AG04450 (cell line): Measurements from ENCODE around the gene EPSTI1. TPM values are rescaled to one million over a fixed set of nuclear protein-coding genes. Genes with fewer than 3 reads are reported as not detected.

ENCODE experiments used
- CTCF ChIA-PET: fragments of 300-600, 350-600 bp; formaldehyde crosslinking; extraction: SDS; loops from one replicate; lab custom pipeline; 2022; ENCODE audit warnings: antibody characterized with exemption, inconsistent platforms; lab: Charles Lee
- POLR2A ChIA-PET: fragments of 350-600 bp; formaldehyde crosslinking; extraction: SDS; loops from one replicate; lab custom pipeline; 2021; ENCODE audit warnings: antibody characterized with exemption, inconsistent platforms; lab: Yijun Ruan, JAX
- DNase-seq: peaks from one replicate; pipeline ENCODE4 v3.0.0-alpha.2; 2011; ENCODE audit warnings: low read depth, low spot score
- H3K27ac ChIP-seq: one replicate; pipeline ENCODE4 v1.5.1; 2012; ENCODE audit warnings: low read depth, low read length, control low read depth
- H3K27me3 ChIP-seq: one replicate; pipeline ENCODE4 v1.6.0; 2012; ENCODE audit warnings: low read length; ENCODE audit not compliant: control insufficient read depth, insufficient read depth
- H3K4me3 ChIP-seq: 2 replicates; pipeline ENCODE4 v1.5.1; 2011; ENCODE audit warnings: mild to moderate bottlenecking, low read depth, low read length, control low read depth
- H3K9me3 ChIP-seq: 2 replicates; pipeline ENCODE4 v1.5.1; 2012; ENCODE audit warnings: low read length; ENCODE audit not compliant: control insufficient read depth, insufficient read depth
- CTCF ChIP-seq: IDR thresholded peaks from 2 replicates; pipeline ENCODE4 v1.5.1; 2011; ENCODE audit warnings: low read depth, low read length, control low read depth, inconsistent platforms
- polyA plus RNA-seq: library from polyadenylated mRNA; depleted of rRNA; stranded (reverse); fragments of >200 nt; gene quantifications from 2 replicates; pipeline ENCODE4 v1.2.3, GENCODE V29; 2011

The EPSTI1 gene
- polyA plus RNA-seq, 1 experiment = 6.0 TPM

GRCh38 chr13:43023289-43023963 is 31.4 kb upstream of the EPSTI1 start, which contains the start of gene DNAJC15:
DNAJC15 (plus strand) TSS chr13:43023586; CDS start chr13:43023627, 41 bp downstream.
- Histone ChIP-seq H3K9me3 (0 out of 2 replicates have a peak, but pooled peaks cover 2% of the 10 kb centered on the region), H3K27me3 (no peaks in the 10 kb centered on the region), H3K27ac (peak within 1 kb of the TSS; percentile 91), H3K4me3 (peak within 1 kb of the TSS; percentile 77)
- no peak for TF ChIP-seq CTCF
- ChIA-PET CTCF (interaction anchor here (2.4 kb wide), 1 partner anchor 54 kb away, joined by 11 read pairs; no protein-coding TSS in a partner anchor), POLR2A (interaction anchor here (0.6 to 1.2 kb wide), 8 partner anchors 9 to 261 kb away, joined by 3 to 6 read pairs (median 3); no protein-coding TSS in a partner anchor)
- DNase-seq = peak; percentile 68

DNA sequence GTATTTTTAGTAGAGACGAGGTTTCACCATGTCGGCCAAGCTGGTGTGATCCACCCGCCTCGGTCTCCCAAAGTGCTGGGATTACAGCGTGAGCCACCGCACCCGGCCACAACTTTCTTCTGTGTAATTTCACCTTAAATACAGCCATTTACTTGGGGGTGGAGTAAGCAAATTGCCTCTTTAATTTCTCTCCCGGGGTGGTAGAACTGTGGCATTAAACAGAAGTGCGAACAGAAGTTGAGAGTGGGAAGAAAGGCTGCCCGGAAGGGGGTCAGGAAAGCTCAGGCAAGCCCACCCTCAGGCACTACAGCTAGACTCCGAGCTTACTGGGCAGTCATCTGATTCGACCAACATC is 30.9 kb upstream of the EPSTI1 start:
- Histone ChIP-seq H3K27ac (peak overlapping the region; percentile 91), H3K9me3 (0 out of 2 replicates have a peak, but pooled peaks cover 2% of the 10 kb centered on the region), H3K4me3 (peak overlapping the region; percentile 77), H3K27me3 (no peaks in the 10 kb centered on the region)
- no peak for DNase-seq
- CTCF ChIA-PET = interaction anchor here (2.4 kb wide), 1 partner anchor 53 kb away, joined by 11 read pairs; no protein-coding TSS in a partner anchor
- TF ChIP-seq CTCF = no peak
- POLR2A ChIA-PET = interaction anchor here (0.7 to 0.9 kb wide), 3 partner anchors 8 to 42 kb away, joined by 3 to 6 read pairs (median 4); no protein-coding TSS in a partner anchor

DNA sequence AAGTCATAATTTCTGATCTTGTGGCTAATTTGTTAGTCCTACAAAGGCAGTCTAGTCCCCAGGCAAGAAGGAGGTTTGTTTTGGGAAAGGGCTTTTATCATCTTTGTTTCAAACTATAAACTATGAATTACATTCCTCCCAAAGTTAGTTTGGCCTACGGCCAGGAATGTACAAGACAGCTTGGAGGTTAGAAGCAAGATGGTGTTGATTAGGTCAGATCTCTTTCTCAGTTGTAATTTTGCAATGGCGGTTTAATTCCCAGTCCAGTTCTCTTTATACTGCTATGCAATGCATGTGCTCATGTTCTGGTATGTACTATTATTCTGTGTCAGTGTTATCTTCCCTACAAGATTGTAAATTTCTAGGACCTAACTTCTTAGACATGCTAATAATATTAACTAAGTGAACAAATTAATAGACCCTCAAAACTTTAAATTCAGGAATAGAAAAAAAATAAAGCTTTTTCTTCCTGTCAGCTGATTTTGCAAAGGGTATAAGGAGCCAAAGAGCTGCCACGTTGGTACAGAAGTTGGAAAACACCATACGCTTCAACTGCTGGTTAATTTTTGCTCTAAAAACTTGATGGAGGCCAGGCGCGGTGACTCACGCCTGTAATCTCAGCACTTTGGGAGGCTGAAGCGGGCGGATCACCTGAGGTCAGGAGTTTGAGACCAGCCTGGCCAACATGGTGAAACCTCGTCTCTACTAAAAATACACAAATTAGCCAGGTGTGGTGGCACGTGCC is 30.1 kb upstream of the EPSTI1 start:
- TF ChIP-seq CTCF = no peak
- no peak for DNase-seq
- Histone ChIP-seq H3K4me3 (no peak overlapping the region), H3K27me3 (no peaks in the 10 kb centered on the region), H3K27ac (no peak overlapping the region), H3K9me3 (0 out of 2 replicates have a peak, but pooled peaks cover 2% of the 10 kb centered on the region)
- CTCF ChIA-PET = no interaction called here
- POLR2A ChIA-PET = interaction anchor here (0.9 to 1.1 kb wide), 2 partner anchors 17 to 33 kb away, joined by 3 to 6 read pairs; no protein-coding TSS in a partner anchor

DNA sequence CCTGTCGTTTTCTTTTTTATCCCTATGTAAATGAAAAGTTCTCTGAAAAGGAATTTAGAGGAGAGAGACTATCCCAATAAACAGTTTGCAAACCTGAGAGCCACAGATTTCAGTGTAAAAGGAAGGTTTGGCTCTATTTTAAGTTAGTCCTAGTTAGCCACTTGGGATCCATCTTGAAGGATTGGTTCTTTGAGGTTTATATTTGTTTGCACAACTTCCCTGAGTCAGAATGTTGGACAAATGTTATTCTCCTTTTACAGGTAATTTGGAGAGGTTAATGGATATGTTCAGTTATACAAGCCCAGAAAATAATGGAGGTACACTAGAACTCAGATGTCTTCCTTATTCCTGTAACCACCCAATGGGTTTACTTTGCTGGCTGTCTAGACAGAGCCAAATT is 28.8 kb upstream of the EPSTI1 start:
- ChIA-PET CTCF (no interaction called here), POLR2A (no interaction called here)
- Histone ChIP-seq H3K4me3 (no peak overlapping the region), H3K9me3 (0 out of 2 replicates have a peak, but pooled peaks cover 2% of the 10 kb centered on the region), H3K27ac (no peak overlapping the region), H3K27me3 (no peaks in the 10 kb centered on the region)
- TF ChIP-seq CTCF = no peak
- DNase-seq = no peak
